HepG2 (cell line): ENCODE measurements around the gene ALDH4A1. TPM values are rescaled to one million over a fixed set of nuclear protein-coding genes. Genes with fewer than 3 reads are reported as not detected.

ENCODE experiments used
- AHR ChIP-seq: IDR thresholded peaks from 2 replicates; pipeline ENCODE4 v1.6.1; 2018; ENCODE audit warnings: missing genetic modification reagents, missing compliant biosample characterization
- ATF6 ChIP-seq: sonication (generic); formaldehyde crosslinking; conservative IDR thresholded peaks from 2 replicates; pipeline ENCODE4 v1.4.0; 2020; ENCODE audit warnings: missing genetic modification reagents
- ATM ChIP-seq: fragments of 450-650 bp; IDR thresholded peaks from 2 replicates; pipeline ENCODE4 v1.7.1; 2017; ENCODE audit warnings: mild to moderate bottlenecking, borderline replicate concordance
- BHLHE40 ChIP-seq: IDR thresholded peaks from 2 replicates; pipeline ENCODE4 v1.6.1; 2011; ENCODE audit warnings: low read length, improper control_type of control experiment
- ERF ChIP-seq: IDR thresholded peaks from 2 replicates; pipeline ENCODE4 v1.6.1; 2018; ENCODE audit warnings: missing biosample characterization, missing genetic modification reagents
- NR2C2 ChIP-seq: sonication (generic); formaldehyde crosslinking; IDR thresholded peaks from 2 replicates; pipeline ENCODE4 v1.4.0; 2020; ENCODE audit warnings: missing genetic modification reagents, mild to moderate bottlenecking, moderate library complexity, borderline replicate concordance
- POLR2A ChIP-seq, 2 experiments: IDR thresholded peaks; 2 replicates each; pipeline ENCODE4 v1.6.1; 2011; ENCODE audit warnings: low read depth in 2 of 2, low read length in 2 of 2, mild to moderate bottlenecking in 1 of 2, moderate library complexity in 1 of 2; ENCODE audit not compliant: insufficient read depth in 1 of 2
- RNF219 ChIP-seq: sonication (generic); formaldehyde crosslinking; IDR thresholded peaks from 2 replicates; pipeline ENCODE4 v1.5.0; 2020; ENCODE audit warnings: mild to moderate bottlenecking, missing genetic modification reagents
- SATB2 ChIP-seq: sonication (generic); formaldehyde crosslinking; IDR thresholded peaks from 2 replicates; pipeline ENCODE4 v1.5.0; 2020; ENCODE audit warnings: missing genetic modification reagents
- ZBTB38 ChIP-seq: sonication (generic); formaldehyde crosslinking; IDR thresholded peaks from 2 replicates; pipeline ENCODE4 v1.5.1; 2020; ENCODE audit warnings: mild to moderate bottlenecking, missing genetic modification reagents
- ZNF318 ChIP-seq: sonication (generic); formaldehyde crosslinking; IDR thresholded peaks from 2 replicates; pipeline ENCODE4 v1.4.0; 2020; ENCODE audit warnings: mild to moderate bottlenecking, missing genetic modification reagents
- ZNF552 ChIP-seq: sonication (generic); formaldehyde crosslinking; IDR thresholded peaks from 2 replicates; pipeline ENCODE4 v1.9.0; 2022; ENCODE audit warnings: missing genetic modification reagents, mild to moderate bottlenecking, borderline replicate concordance
- ZNF879 ChIP-seq: sonication (generic); formaldehyde crosslinking; IDR thresholded peaks from 2 replicates; pipeline ENCODE4 v1.8.1; 2023; ENCODE audit warnings: missing genetic modification reagents
- polyA plus RNA-seq, 8 experiments: library from polyadenylated mRNA; depleted of rRNA in 3 of 8; stranded (reverse) in 7 of 8; unstranded in 1 of 8; fragments of >200 nt; fragmentation: Illumina TruSeq in 4 of 8; extraction: Trizol in 4 of 8; gene quantifications; 2 replicates each; pipeline versions ENCODE4 v1.2.1 to v1.2.3, GENCODE V29; 2011 to 2016; ENCODE audit warnings: low read depth in 4 of 8, missing spikeins in 1 of 8, mixed read lengths in 1 of 8; ENCODE audit not compliant: insufficient read depth in 1 of 8
- total RNA-seq, 5 experiments: library from RNA; depleted of rRNA; stranded (reverse); fragments of >200 nt; fragmentation: Illumina TruSeq; extraction: Trizol; gene quantifications; 2 replicates each; pipeline ENCODE4 v1.2.3, GENCODE V29; 2016; ENCODE audit warnings: low read depth in 1 of 5
- TF ChIP-seq, protein P1 (sequence below): sonication (generic); formaldehyde crosslinking; IDR thresholded peaks from 2 replicates; pipeline ENCODE4 v1.4.0; 2020; ENCODE audit warnings: missing genetic modification reagents, borderline replicate concordance

Gene ALDH4A1
- total and polyA plus RNA-seq, 2 of the 13 experiments (the other 11 are each of a cell fraction or from before 2014, with no cell fraction given), result 76.4 to 240 TPM

DNA sequence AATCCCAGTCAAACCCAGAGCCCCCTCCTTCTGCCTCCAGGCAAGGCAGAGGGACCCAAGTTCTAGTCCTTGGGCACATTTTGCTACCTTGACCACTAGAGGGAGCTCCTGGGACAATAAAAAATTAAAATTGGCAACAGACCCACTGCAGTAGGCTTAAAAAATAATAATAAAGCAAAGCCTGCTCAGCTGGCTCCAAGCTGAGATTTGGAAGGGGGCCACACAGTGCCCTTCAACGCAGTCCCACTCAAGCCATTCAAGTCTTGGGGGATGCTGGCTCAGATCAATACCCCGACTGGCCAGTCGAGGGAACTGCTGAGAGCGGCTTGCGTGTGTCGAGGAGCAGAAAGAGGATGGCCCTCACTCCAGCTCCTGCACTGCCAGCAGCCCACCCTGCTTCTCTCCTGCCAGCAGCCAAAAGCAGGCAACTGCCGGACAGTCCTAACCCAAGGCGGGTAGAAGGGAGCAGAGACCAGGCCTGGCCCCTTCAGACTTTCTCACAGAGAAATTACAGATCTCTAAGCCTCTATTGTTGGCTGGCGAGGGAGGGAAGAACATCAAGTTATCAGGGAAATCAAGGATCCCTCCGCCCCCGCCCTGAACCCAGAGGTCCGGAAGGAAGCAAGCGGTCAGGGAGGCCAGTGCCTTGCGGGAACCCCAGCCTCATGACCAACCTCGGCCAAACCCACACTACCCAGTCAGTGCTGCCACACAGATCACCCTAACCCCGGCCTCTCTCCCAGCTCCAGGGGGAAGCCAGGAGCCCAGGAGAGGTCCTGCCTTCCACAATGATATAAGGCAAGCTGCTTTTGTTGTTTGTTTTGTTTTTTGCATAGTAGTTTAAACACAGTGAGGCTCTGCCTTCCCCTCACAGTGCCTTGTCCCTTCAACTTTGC is 4.9 kb upstream of the ALDH4A1 start (continued):
- TF ChIP-seq ZNF318 (CRISPR knock-in tag), result no peak
- no peak for TF ChIP-seq RNF219 (CRISPR knock-in tag)
- TF ChIP-seq ZNF879, result no peak
- no peak for TF ChIP-seq AHR (CRISPR knock-in tag)
- TF ChIP-seq ZNF552, result no peak
- TF ChIP-seq, protein P1, sequence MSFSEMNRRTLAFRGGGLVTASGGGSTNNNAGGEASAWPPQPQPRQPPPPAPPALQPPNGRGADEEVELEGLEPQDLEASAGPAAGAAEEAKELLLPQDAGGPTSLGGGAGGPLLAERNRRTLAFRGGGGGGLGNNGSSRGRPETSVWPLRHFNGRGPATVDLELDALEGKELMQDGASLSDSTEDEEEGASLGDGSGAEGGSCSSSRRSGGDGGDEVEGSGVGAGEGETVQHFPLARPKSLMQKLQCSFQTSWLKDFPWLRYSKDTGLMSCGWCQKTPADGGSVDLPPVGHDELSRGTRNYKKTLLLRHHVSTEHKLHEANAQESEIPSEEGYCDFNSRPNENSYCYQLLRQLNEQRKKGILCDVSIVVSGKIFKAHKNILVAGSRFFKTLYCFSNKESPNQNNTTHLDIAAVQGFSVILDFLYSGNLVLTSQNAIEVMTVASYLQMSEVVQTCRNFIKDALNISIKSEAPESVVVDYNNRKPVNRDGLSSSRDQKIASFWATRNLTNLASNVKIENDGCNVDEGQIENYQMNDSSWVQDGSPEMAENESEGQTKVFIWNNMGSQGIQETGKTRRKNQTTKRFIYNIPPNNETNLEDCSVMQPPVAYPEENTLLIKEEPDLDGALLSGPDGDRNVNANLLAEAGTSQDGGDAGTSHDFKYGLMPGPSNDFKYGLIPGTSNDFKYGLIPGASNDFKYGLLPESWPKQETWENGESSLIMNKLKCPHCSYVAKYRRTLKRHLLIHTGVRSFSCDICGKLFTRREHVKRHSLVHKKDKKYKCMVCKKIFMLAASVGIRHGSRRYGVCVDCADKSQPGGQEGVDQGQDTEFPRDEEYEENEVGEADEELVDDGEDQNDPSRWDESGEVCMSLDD (CRISPR knock-in tag), result no peak
- no peak for TF ChIP-seq ATF6 (CRISPR knock-in tag)
- TF ChIP-seq ERF (CRISPR knock-in tag), result no peak
- TF ChIP-seq NR2C2 (CRISPR knock-in tag), result no peak
- TF ChIP-seq SATB2 (CRISPR knock-in tag), result no peak
- no peak for TF ChIP-seq POLR2A (IDR thresholded peaks at IDR 0.05; ENCODE audit: insufficient read depth in 1 of 2, low read depth in 2 of 2, low read length in 2 of 2)
- TF ChIP-seq BHLHE40, result no peak
- peak; percentile 92; the same call in 1 of the 2 replicates for TF ChIP-seq ZBTB38 (CRISPR knock-in tag)
- no peak for TF ChIP-seq ATM
